ENCODE data around the gene WFS1. TPM values are rescaled to one million over a fixed set of nuclear protein-coding genes. Genes with fewer than 3 reads are reported as not detected.

The WFS1 gene
- total and polyA plus RNA-seq, 2 experiments from 2014 or later = 36.1 to 43.1 TPM

DNA sequence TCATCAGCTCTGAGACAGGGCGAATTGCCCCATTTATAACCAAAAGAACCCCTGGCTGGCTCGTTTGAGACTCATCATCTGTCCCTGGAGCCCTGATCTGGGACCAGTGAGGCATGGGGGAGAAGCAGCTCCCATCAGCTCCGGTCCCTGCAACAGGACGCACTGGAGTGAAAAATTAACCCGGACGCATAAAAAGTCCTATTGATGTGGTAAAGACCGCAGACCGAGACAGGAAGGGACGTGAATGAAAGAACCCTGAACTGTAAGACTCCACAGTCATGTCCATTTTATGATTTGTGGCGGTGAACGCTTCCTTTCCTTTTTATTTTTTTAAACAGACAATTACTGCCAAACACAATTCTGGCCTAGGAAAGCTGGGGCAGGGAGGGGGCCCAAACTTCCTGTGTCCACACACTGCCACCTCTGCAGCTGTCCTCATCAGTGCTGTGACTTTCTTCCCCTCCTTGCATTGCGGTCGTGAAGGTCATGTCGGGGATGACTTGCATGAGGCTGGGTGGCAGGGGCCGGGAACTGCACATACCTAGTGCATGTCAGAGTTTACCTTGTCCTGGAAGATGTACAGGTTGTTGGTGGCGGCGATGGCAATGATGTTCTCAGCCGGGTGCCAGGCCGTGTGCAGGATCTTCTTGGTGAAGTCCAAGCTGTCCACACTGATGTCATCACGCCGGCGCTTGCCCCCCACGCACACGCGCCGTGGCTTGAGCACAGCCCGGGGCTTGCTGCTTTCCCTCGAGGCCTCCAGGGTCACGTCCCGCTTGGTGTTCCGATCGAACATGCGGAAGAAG lies 53.3 kb downstream of the WFS1 start:
- TF ChIP-seq EZH2 (IDR thresholded peaks at IDR 0.05; ENCODE audit: borderline replicate concordance) (no peak), EZH2phosphoT487 (IDR thresholded peaks at IDR 0.05; ENCODE audit: low read depth, severe bottlenecking, unreplicated experiment) (no peak)
- TF ChIP-seq, protein P1, sequence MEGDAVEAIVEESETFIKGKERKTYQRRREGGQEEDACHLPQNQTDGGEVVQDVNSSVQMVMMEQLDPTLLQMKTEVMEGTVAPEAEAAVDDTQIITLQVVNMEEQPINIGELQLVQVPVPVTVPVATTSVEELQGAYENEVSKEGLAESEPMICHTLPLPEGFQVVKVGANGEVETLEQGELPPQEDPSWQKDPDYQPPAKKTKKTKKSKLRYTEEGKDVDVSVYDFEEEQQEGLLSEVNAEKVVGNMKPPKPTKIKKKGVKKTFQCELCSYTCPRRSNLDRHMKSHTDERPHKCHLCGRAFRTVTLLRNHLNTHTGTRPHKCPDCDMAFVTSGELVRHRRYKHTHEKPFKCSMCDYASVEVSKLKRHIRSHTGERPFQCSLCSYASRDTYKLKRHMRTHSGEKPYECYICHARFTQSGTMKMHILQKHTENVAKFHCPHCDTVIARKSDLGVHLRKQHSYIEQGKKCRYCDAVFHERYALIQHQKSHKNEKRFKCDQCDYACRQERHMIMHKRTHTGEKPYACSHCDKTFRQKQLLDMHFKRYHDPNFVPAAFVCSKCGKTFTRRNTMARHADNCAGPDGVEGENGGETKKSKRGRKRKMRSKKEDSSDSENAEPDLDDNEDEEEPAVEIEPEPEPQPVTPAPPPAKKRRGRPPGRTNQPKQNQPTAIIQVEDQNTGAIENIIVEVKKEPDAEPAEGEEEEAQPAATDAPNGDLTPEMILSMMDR (IDR thresholded peaks at IDR 0.05; ENCODE audit: poor library complexity) = no peak
- Histone ChIP-seq H3K79me2 (no peaks in the 10 kb centered on the region), H3K27ac (no peak overlapping the region), H3K9me2 (replicated peaks; ENCODE audit: insufficient read depth) (no peaks in the 10 kb centered on the region), H3K4me3 (no peak overlapping the region), H2AFZ (no peak overlapping the region), H3K27me3 (no peaks in the 10 kb centered on the region), H4K20me1 (ENCODE audit: insufficient read depth, poor library complexity, severe bottlenecking) (no peaks in the 10 kb centered on the region), H3K36me3 (replicated peaks; ENCODE audit: insufficient read depth, low read depth) (no peaks in the 10 kb centered on the region), H3K4me1 (ENCODE audit: insufficient read depth) (no peaks in the 10 kb centered on the region), H3K4me2 (no peak overlapping the region), H3K9me3 (ENCODE audit: low read depth) (no peaks in the 10 kb centered on the region)
- DNase-seq (ENCODE audit: low spot score) = no peak
- WGBS (ENCODE audit: low lambda C conversion rate, missing lambda C conversion rate) = 82% methylated on average over 33 of the region's 33 CpGs

DNA sequence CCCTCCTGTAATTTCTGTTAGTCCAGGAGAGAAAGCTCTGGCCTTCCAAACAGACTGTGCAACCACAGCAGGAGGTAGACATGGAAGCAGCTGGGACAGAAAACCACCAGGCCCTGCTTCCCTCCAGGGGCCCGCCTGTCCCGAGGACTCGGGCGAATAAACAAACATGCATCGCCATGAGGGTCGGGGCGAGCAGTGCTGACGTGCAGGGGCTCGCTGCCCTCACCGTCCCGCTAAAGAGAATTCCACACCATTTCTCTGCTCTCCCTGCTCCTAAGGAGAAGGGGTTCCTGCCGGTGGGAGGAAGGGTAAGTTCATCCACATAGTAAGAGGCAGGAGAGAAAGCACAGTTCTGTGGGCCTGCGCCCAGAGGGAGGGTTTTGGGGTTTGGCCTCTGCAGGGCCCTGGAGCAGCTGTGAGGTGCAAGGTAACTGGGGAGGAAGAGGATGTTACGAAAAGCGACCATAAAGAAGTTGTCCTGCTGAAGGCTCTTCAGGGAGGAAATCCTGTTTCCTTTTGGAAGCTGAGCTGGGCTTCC lies 54.9 kb downstream of the WFS1 start:
- Histone ChIP-seq H3K4me3 (no peak overlapping the region), H4K20me1 (ENCODE audit: insufficient read depth, poor library complexity, severe bottlenecking) (no peaks in the 10 kb centered on the region), H2AFZ (no peak overlapping the region), H3K36me3 (replicated peaks; ENCODE audit: insufficient read depth, low read depth) (no peaks in the 10 kb centered on the region), H3K4me1 (ENCODE audit: insufficient read depth) (no peaks in the 10 kb centered on the region), H3K9me3 (ENCODE audit: low read depth) (no peaks in the 10 kb centered on the region), H3K4me2 (no peak overlapping the region), H3K79me2 (no peaks in the 10 kb centered on the region), H3K27me3 (no peaks in the 10 kb centered on the region), H3K9me2 (replicated peaks; ENCODE audit: insufficient read depth) (no peaks in the 10 kb centered on the region), H3K27ac (no peak overlapping the region)
- 75% methylated on average over 15 of the region's 15 CpGs for WGBS (ENCODE audit: low lambda C conversion rate, missing lambda C conversion rate)
- TF ChIP-seq EZH2phosphoT487 (IDR thresholded peaks at IDR 0.05; ENCODE audit: low read depth, severe bottlenecking, unreplicated experiment) (no peak), EZH2 (IDR thresholded peaks at IDR 0.05; ENCODE audit: borderline replicate concordance) (no peak)
- TF ChIP-seq, protein P1 (IDR thresholded peaks at IDR 0.05; ENCODE audit: poor library complexity) = no peak
- DNase-seq (ENCODE audit: low spot score) = no peak

DNA sequence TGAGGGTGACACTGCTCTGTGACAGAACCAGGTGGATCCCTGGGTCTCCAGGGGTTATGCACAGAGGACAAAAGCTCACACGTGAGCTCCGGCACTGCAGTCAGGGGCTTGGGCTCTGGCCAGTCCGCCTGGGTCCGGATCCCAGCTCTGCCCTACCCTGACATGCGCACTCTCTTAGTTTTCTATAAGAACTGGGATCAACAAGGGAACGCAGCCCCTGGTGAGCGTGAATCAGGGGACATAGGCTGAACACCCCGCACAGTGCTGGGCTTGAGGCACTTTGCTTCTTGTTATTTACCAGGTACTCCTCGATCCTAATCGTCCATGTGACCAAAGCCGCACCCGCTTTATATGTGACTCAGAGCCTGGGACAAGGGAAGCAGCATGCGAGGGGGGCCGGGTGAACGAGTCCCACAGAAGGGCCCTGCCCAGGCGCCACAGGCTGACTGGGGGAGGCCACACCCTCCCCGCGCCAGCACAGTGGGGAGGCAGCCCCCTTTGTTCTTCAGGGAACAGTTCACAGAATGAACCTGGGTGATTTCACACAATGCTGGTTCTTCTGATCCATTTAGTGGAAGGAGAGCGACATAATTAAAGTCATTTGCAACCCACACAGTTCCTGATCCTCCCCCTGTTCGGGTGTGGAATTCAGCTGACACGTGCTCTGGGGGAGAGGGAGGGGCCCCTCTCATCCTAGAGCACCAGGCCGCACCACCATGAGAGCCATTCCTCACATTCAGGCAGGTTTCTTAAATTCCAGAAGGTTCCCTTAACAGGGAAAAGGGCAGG lies 55.5 kb downstream of the WFS1 start:
- no peaks in the 10 kb centered on the region for H3K9me2 ChIP-seq (replicated peaks; ENCODE audit: insufficient read depth)
- no peaks in the 10 kb centered on the region for H3K27me3 ChIP-seq
- 68% methylated on average over 22 of the region's 22 CpGs for WGBS (ENCODE audit: low lambda C conversion rate, missing lambda C conversion rate)
- TF ChIP-seq EZH2 (IDR thresholded peaks at IDR 0.05; ENCODE audit: borderline replicate concordance) (no peak), EZH2phosphoT487 (IDR thresholded peaks at IDR 0.05; ENCODE audit: low read depth, severe bottlenecking, unreplicated experiment) (no peak)
- TF ChIP-seq, protein P1 (IDR thresholded peaks at IDR 0.05; ENCODE audit: poor library complexity) = no peak
- H3K27ac ChIP-seq = no peak overlapping the region
- no peaks in the 10 kb centered on the region for H3K79me2 ChIP-seq
- peak; percentile 57 for DNase-seq (ENCODE audit: low spot score)
- no peak overlapping the region for H2AFZ ChIP-seq
- H4K20me1 ChIP-seq (ENCODE audit: insufficient read depth, poor library complexity, severe bottlenecking) = no peaks in the 10 kb centered on the region
- H3K4me2 ChIP-seq = no peak overlapping the region
- no peaks in the 10 kb centered on the region for H3K9me3 ChIP-seq (ENCODE audit: low read depth)
- no peak overlapping the region for H3K4me3 ChIP-seq
- no peaks in the 10 kb centered on the region for H3K36me3 ChIP-seq (replicated peaks; ENCODE audit: insufficient read depth, low read depth)
- no peaks in the 10 kb centered on the region for H3K4me1 ChIP-seq (ENCODE audit: insufficient read depth)
